HG03378 (cell line): ENCODE results near the gene MAGEC3.

Source experiments
- ATAC-seq: cut with Tn5 transposase; IDR thresholded peaks from one replicate; pipeline ENCODE4 v1.9.1; 2021; ENCODE audit warnings: mild to moderate bottlenecking, moderate library complexity; ENCODE audit not compliant: unreplicated experiment

MAGEC3 gene

GRCh38 chrX:141945426-141945825, 107.3 kb downstream of the MAGEC3 start:
- ATAC-seq: no peak

- ATAC-seq: no peak
Measured at GRCh38 chrX:141947350-141947749, 109.2 kb downstream of the MAGEC3 start.
